ENCODE measurements around the gene TANC2. TPM values are rescaled to one million over a fixed set of nuclear protein-coding genes. Genes with fewer than 3 reads are reported as not detected.

The TANC2 gene
- total RNA-seq, 1 donor from 2014 or later, result 35.0 TPM

- no peak for DNase-seq (ENCODE audit: low read depth)
- Histone ChIP-seq H3K27me3 (ENCODE audit: control insufficient read depth, insufficient read depth, low read length) (no peaks in the 10 kb centered on the region), H3K36me3 (ENCODE audit: control insufficient read depth, insufficient read depth, low read length) (no peaks in the 10 kb centered on the region), H3K4me3 (ENCODE audit: low read depth, low read length) (no peak overlapping the region)
- no peak for TF ChIP-seq CTCF (IDR thresholded peaks at IDR 0.05; ENCODE audit: insufficient read depth, low read length, poor library complexity, severe bottlenecking)
Measured at GRCh38 chr17:63015824-63016223, 49.8 kb downstream of the TANC2 start.

Other genes starting within 250 kb of the TANC2 start
- 1.3 TPM in 2 replicates for gene MARCHF10, start 157.9 kb upstream of the TANC2 start, total RNA-seq